Astrocyte (in vitro differentiated cells and primary cell): ENCODE measurements around the gene GPBP1.

Experiments
- CTCF ChIP-seq: IDR thresholded peaks from 2 replicates; pipeline ENCODE4 v1.5.1; 2011; ENCODE audit warnings: low read depth, mild to moderate bottlenecking, inconsistent platforms, low read length, moderate library complexity; ENCODE audit not compliant: insufficient read depth
- EZH2 ChIP-seq: IDR thresholded peaks from 2 replicates; pipeline ENCODE4 v1.6.1; 2012; ENCODE audit warnings: mild to moderate bottlenecking, low read length, inconsistent platforms; ENCODE audit not compliant: insufficient read depth

- TF ChIP-seq CTCF: no peak
- TF ChIP-seq EZH2: no peak
Measured at GRCh38 chr5:57215629-57216195, 41.9 kb downstream of the GPBP1 start.
